Esophagus squamous epithelium (tissue), 4 donors: Measurements from ENCODE around the gene EPG5.

ENCODE experiments used
- POLR2A ChIP-seq, 4 donors: fragments of 450-650 bp; IDR thresholded peaks; one replicate each; pipeline ENCODE4 v1.6.1; 2017; ENCODE audit warnings: antibody characterized with exemption in 4 of 4, mild to moderate bottlenecking in 4 of 4, moderate library complexity in 3 of 4
- TF ChIP-seq, protein P1 (sequence below), 6 experiments: fragments of 450-650 bp in 4 of 6; fragments of 200-600 bp in 2 of 6; sonication (generic) in 2 of 6; IDR thresholded peaks; one replicate each; pipeline ENCODE4 v1.5.1; 2016 to 2019; ENCODE audit warnings: antibody characterized with exemption in 6 of 6, mild to moderate bottlenecking in 4 of 6, moderate library complexity in 4 of 6

DNA sequence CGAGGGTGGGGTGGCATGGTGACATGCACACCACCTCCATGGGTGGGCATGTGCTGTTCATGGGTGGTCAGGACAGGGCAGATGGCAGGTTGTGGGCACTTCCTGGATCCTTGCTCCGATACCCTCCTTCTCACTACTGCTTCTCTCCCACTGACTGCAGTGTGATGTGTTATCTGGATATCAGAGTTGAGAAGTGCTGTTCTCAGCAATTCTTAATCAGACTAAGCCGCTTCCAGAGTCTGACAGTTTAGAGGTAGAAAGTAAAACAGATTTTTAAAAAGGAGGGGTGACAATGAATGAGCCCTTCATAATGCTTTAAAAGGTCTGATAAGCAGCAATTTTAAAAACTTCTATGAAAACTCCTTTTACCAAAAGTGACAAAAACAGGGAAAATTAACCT lies 107.8 kb downstream of the EPG5 start:
- TF ChIP-seq POLR2A (IDR thresholded peaks at IDR 0.05), result no peak
- TF ChIP-seq, protein P1, sequence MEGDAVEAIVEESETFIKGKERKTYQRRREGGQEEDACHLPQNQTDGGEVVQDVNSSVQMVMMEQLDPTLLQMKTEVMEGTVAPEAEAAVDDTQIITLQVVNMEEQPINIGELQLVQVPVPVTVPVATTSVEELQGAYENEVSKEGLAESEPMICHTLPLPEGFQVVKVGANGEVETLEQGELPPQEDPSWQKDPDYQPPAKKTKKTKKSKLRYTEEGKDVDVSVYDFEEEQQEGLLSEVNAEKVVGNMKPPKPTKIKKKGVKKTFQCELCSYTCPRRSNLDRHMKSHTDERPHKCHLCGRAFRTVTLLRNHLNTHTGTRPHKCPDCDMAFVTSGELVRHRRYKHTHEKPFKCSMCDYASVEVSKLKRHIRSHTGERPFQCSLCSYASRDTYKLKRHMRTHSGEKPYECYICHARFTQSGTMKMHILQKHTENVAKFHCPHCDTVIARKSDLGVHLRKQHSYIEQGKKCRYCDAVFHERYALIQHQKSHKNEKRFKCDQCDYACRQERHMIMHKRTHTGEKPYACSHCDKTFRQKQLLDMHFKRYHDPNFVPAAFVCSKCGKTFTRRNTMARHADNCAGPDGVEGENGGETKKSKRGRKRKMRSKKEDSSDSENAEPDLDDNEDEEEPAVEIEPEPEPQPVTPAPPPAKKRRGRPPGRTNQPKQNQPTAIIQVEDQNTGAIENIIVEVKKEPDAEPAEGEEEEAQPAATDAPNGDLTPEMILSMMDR (IDR thresholded peaks at IDR 0.05), result no peak
